ENCODE data around the gene ABHD17C. TPM values are rescaled to one million over a fixed set of nuclear protein-coding genes. Genes with fewer than 3 reads are reported as not detected.

The ABHD17C gene
- polyA plus RNA-seq, 2 of the 4 experiments (the other 2 are of a cell fraction) = 14.0 to 23.7 TPM

DNA sequence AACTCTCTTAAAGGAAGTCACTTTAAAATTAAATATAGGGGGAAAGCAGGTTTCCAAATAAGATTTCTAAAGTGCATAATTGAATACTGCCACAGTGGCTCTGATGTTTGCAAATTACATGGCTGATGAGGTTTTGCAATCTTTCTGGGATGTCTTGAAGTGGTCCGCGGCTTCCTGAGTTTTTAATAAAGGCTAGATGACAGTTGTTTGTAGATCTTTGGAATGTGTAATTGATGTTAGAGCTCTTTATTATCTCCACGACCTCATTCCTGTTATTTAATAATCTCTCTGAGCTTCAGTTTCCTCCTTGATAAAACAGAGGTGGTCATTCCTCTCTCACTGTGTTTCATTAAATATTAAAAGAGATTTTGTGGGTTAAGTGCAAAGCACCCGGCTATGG, 57.1 kb downstream of the ABHD17C start:
- ChIA-PET POLR2A (no interaction called here), CTCF (interaction anchor here (0.8 to 1.7 kb wide), 5 partner anchors 24 to 296 kb away, joined by 3 to 13 read pairs (median 5); partner anchors contain the start of gene CEMIP)
- no peak for TF ChIP-seq PBX3 (IDR thresholded peaks at IDR 0.05)
- TF ChIP-seq, protein P1, sequence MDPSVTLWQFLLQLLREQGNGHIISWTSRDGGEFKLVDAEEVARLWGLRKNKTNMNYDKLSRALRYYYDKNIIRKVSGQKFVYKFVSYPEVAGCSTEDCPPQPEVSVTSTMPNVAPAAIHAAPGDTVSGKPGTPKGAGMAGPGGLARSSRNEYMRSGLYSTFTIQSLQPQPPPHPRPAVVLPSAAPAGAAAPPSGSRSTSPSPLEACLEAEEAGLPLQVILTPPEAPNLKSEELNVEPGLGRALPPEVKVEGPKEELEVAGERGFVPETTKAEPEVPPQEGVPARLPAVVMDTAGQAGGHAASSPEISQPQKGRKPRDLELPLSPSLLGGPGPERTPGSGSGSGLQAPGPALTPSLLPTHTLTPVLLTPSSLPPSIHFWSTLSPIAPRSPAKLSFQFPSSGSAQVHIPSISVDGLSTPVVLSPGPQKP (IDR thresholded peaks at IDR 0.05; ENCODE audit: low read depth, low read length) = no peak
- no peak for TF ChIP-seq USF2 (IDR thresholded peaks at IDR 0.05)
- TF ChIP-seq HMGXB4 (CRISPR knock-in tag; IDR thresholded peaks at IDR 0.05; ENCODE audit: borderline replicate concordance) = no peak
- no peak for TF ChIP-seq JUNB (IDR thresholded peaks at IDR 0.05)
- no peak for TF ChIP-seq TP53 (CRISPR knock-in tag; IDR thresholded peaks at IDR 0.05)
- TF ChIP-seq RNF2 (IDR thresholded peaks at IDR 0.05; ENCODE audit: borderline replicate concordance, low read depth) = no peak
- TF ChIP-seq SMC3 (IDR thresholded peaks at IDR 0.05) = no peak
- no peak for TF ChIP-seq ZC3H11A (IDR thresholded peaks at IDR 0.05)
- TF ChIP-seq RARB (CRISPR knock-in tag; IDR thresholded peaks at IDR 0.05) = no peak
- TF ChIP-seq CTCF (IDR thresholded peaks at IDR 0.05) = no peak
- TF ChIP-seq ESRRA (IDR thresholded peaks at IDR 0.05; ENCODE audit: borderline replicate concordance, low read length) = no peak
- TF ChIP-seq, protein P2, sequence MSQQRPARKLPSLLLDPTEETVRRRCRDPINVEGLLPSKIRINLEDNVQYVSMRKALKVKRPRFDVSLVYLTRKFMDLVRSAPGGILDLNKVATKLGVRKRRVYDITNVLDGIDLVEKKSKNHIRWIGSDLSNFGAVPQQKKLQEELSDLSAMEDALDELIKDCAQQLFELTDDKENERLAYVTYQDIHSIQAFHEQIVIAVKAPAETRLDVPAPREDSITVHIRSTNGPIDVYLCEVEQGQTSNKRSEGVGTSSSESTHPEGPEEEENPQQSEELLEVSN (IDR thresholded peaks at IDR 0.05; ENCODE audit: borderline replicate concordance, low read depth) = no peak
- no peak for TF ChIP-seq HEYL (CRISPR knock-in tag; IDR thresholded peaks at IDR 0.05)
- no peak for TF ChIP-seq CHD4 (IDR thresholded peaks at IDR 0.05; ENCODE audit: borderline replicate concordance)
- no peak for TF ChIP-seq MAZ (IDR thresholded peaks at IDR 0.05; ENCODE audit: borderline replicate concordance, low read depth, low read length)
- no peak for TF ChIP-seq CBX2 (IDR thresholded peaks at IDR 0.05; ENCODE audit: borderline replicate concordance, low read depth)
- TF ChIP-seq MAFK (IDR thresholded peaks at IDR 0.05; ENCODE audit: partially characterized antibody) = no peak
- no peak for TF ChIP-seq EHF (CRISPR knock-in tag; IDR thresholded peaks at IDR 0.05)
- no peak overlapping the region for H3K4me3 ChIP-seq
- H3K4me2 ChIP-seq = no peak overlapping the region
- WGBS (ENCODE audit: missing lambda C conversion rate) = 59% methylated on average over 4 of the region's 4 CpGs
- no peak for ATAC-seq
- H3K9me3 ChIP-seq = no peaks in the 10 kb centered on the region
- DNase-seq (ENCODE audit: low read depth in 1 of 2, low spot score in 1 of 2) = no peak
- peaks cover 13% of the 10 kb centered on the region for H3K4me1 ChIP-seq
- no peak for FAIRE-seq
- no peak overlapping the region for H3K27ac ChIP-seq

- no peak overlapping the region for H3K4me2 ChIP-seq
- H3K4me3 ChIP-seq = no peak overlapping the region
- H3K27ac ChIP-seq = no peak overlapping the region
- H3K4me1 ChIP-seq = peaks cover 13% of the 10 kb centered on the region
- H3K9me3 ChIP-seq = no peaks in the 10 kb centered on the region
- no peak for TF ChIP-seq SREBF2 (IDR thresholded peaks at IDR 0.05)
- TF ChIP-seq TP53 (CRISPR knock-in tag; IDR thresholded peaks at IDR 0.05) = no peak
- TF ChIP-seq, protein P3, sequence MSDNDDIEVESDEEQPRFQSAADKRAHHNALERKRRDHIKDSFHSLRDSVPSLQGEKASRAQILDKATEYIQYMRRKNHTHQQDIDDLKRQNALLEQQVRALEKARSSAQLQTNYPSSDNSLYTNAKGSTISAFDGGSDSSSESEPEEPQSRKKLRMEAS (IDR thresholded peaks at IDR 0.05) = no peak
- TF ChIP-seq KDM5A (IDR thresholded peaks at IDR 0.05) = no peak
- TF ChIP-seq RAD21 (conservative IDR thresholded peaks at IDR 0.05 in 1 of 2, IDR thresholded peaks at IDR 0.05 in 1 of 2) = no peak
- TF ChIP-seq, protein P2 (IDR thresholded peaks at IDR 0.05; ENCODE audit: borderline replicate concordance, low read depth) = no peak
- TF ChIP-seq POLR2A (IDR thresholded peaks at IDR 0.05; ENCODE audit: low read length) = no peak
- TF ChIP-seq MAZ (IDR thresholded peaks at IDR 0.05; ENCODE audit: borderline replicate concordance, low read depth, low read length) = no peak
- FAIRE-seq (no peak), ATAC-seq (no peak), DNase-seq (ENCODE audit: low read depth in 1 of 2, low spot score in 1 of 2) (no peak)
- ChIA-PET CTCF (interaction anchor here (1.1 to 1.7 kb wide), 4 partner anchors 24 to 297 kb away, joined by 3 to 13 read pairs (median 5); partner anchors contain the start of gene CEMIP), POLR2A (no interaction called here)
- 64% methylated on average over 2 of the region's 2 CpGs for WGBS (ENCODE audit: missing lambda C conversion rate)
Observed at GRCh38 chr15:80753161-80753560, 58.1 kb downstream of the ABHD17C start.

All from A549 (cell line).